ENCODE results near the gene ARHGAP18.

Gene ARHGAP18

DNA sequence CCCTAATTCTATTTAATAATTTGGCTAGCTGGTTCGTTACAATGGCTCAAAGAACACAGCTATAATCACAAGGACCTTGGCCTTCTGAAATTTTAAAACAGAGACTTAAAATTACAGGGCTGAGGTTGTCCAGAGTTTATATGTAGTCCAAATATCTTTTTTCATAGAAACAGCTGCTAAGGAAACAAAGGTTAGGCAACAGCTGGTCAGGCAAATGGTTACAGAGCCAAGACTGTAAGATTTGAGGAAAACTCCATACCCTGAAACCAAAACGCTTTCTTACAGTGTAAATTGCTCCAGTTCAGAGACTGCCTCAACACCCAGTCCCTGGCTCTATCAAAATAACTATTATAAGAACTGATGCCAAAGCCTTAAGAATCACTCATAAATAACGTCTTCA lies 9.7 kb upstream of the ARHGAP18 start:
- H3K9ac ChIP-seq (ENCODE audit: low read length) = no peak overlapping the region
- no peaks in the 10 kb centered on the region for H4K20me1 ChIP-seq (ENCODE audit: low read depth, low read length)
- TF ChIP-seq EZH2phosphoT487 (conservative IDR thresholded peaks at IDR 0.05; ENCODE audit: low read length) (no peak), CTCF (IDR thresholded peaks at IDR 0.05; ENCODE audit: insufficient read depth, low read length, poor library complexity, severe bottlenecking) (no peak)
- no peaks in the 10 kb centered on the region for H3K9me3 ChIP-seq (ENCODE audit: insufficient read depth, low read length)
- H3K4me3 ChIP-seq (ENCODE audit: insufficient read depth, low read length, poor library complexity, severe bottlenecking) = no peak overlapping the region
- no peaks in the 10 kb centered on the region for H3K27me3 ChIP-seq (ENCODE audit: low read length)
- no peak overlapping the region for H3K4me2 ChIP-seq (ENCODE audit: low read depth, low read length, poor library complexity, severe bottlenecking)
- H3F3A ChIP-seq (ENCODE audit: insufficient read depth) = no peaks in the 10 kb centered on the region
- H2AFZ ChIP-seq (ENCODE audit: low read depth, low read length, severe bottlenecking) = no peak overlapping the region
- no peaks in the 10 kb centered on the region for H3K79me2 ChIP-seq (ENCODE audit: insufficient read depth, low read length)
- H3K36me3 ChIP-seq (ENCODE audit: low read length) = no peaks in the 10 kb centered on the region
- H3K27ac ChIP-seq (ENCODE audit: low read depth, low read length) = no peak overlapping the region
- no peaks in the 10 kb centered on the region for H3K9me2 ChIP-seq (replicated peaks; ENCODE audit: insufficient read depth, low read length)

GRCh38 chr6:129717277-129717676 lies 7.3 kb upstream of the ARHGAP18 start:
- Histone ChIP-seq H3K79me2 (ENCODE audit: insufficient read depth, low read length) (no peaks in the 10 kb centered on the region), H3K27me3 (ENCODE audit: low read length) (no peaks in the 10 kb centered on the region), H3K9me3 (ENCODE audit: insufficient read depth, low read length) (no peaks in the 10 kb centered on the region), H3K9ac (ENCODE audit: low read length) (no peak overlapping the region), H3K9me2 (replicated peaks; ENCODE audit: insufficient read depth, low read length) (no peaks in the 10 kb centered on the region), H3K4me2 (ENCODE audit: low read depth, low read length, poor library complexity, severe bottlenecking) (no peak overlapping the region), H3F3A (ENCODE audit: insufficient read depth) (no peaks in the 10 kb centered on the region), H3K4me3 (ENCODE audit: insufficient read depth, low read length, poor library complexity, severe bottlenecking) (no peak overlapping the region), H2AFZ (ENCODE audit: low read depth, low read length, severe bottlenecking) (no peak overlapping the region), H4K20me1 (ENCODE audit: low read depth, low read length) (no peaks in the 10 kb centered on the region), H3K27ac (ENCODE audit: low read depth, low read length) (no peak overlapping the region), H3K36me3 (ENCODE audit: low read length) (no peaks in the 10 kb centered on the region)
- TF ChIP-seq CTCF (IDR thresholded peaks at IDR 0.05; ENCODE audit: insufficient read depth, low read length, poor library complexity, severe bottlenecking) (no peak), EZH2phosphoT487 (conservative IDR thresholded peaks at IDR 0.05; ENCODE audit: low read length) (no peak)

DNA sequence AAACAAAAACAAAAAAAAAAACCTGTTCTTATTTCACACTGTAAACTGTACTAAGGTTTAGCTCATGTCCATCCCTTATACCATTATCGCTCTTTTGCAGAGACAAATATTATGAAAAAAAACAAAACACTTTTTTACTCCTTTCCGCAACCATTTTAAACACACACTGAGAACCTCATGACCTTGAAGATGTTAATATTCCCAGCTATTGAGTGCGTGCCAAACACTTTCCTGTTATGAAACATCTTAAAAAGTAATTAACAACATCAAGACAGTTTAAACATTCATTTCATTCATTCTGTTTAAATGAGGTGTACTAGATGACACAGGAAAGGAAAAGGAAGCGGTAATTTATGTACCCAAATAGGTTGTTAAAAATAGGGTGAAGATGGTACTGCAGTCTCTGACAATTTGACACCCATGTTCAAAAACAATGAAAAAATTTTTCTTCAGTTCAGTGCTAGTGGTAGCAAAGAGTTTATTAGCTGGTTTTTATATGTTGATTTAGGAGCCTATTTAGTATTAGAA lies 3.9 kb upstream of the ARHGAP18 start:
- no peak for TF ChIP-seq CTCF (IDR thresholded peaks at IDR 0.05; ENCODE audit: insufficient read depth, low read length, poor library complexity, severe bottlenecking)
- TF ChIP-seq EZH2phosphoT487 (conservative IDR thresholded peaks at IDR 0.05; ENCODE audit: low read length) = no peak
- Histone ChIP-seq H3K36me3 (ENCODE audit: low read length) (no peaks in the 10 kb centered on the region), H3K27ac (ENCODE audit: low read depth, low read length) (no peak overlapping the region), H2AFZ (ENCODE audit: low read depth, low read length, severe bottlenecking) (no peak overlapping the region), H4K20me1 (ENCODE audit: low read depth, low read length) (no peaks in the 10 kb centered on the region), H3K9me2 (replicated peaks; ENCODE audit: insufficient read depth, low read length) (no peaks in the 10 kb centered on the region), H3F3A (ENCODE audit: insufficient read depth) (no peaks in the 10 kb centered on the region), H3K4me2 (ENCODE audit: low read depth, low read length, poor library complexity, severe bottlenecking) (no peak overlapping the region), H3K4me3 (ENCODE audit: insufficient read depth, low read length, poor library complexity, severe bottlenecking) (no peak overlapping the region), H3K79me2 (ENCODE audit: insufficient read depth, low read length) (no peaks in the 10 kb centered on the region), H3K9me3 (ENCODE audit: insufficient read depth, low read length) (no peaks in the 10 kb centered on the region), H3K9ac (ENCODE audit: low read length) (no peak overlapping the region), H3K27me3 (ENCODE audit: low read length) (no peaks in the 10 kb centered on the region)

Measured in SU-DHL-6 (cell line).